Measurements from ENCODE around the gene FTO.

FTO gene

GRCh38 chr16:53672461-53672860 lies 31.5 kb upstream of the FTO start:
- Histone ChIP-seq H3F3A (ENCODE audit: insufficient read depth) (no peaks in the 10 kb centered on the region), H3K27ac (ENCODE audit: low read depth, low read length) (no peak overlapping the region), H2AFZ (ENCODE audit: low read depth, low read length, severe bottlenecking) (no peak overlapping the region), H3K9me2 (replicated peaks; ENCODE audit: insufficient read depth, low read length) (no peaks in the 10 kb centered on the region), H3K36me3 (ENCODE audit: low read length) (no peaks in the 10 kb centered on the region), H3K27me3 (ENCODE audit: low read length) (no peaks in the 10 kb centered on the region), H3K79me2 (ENCODE audit: insufficient read depth, low read length) (no peaks in the 10 kb centered on the region), H4K20me1 (ENCODE audit: low read depth, low read length) (no peaks in the 10 kb centered on the region), H3K9me3 (ENCODE audit: insufficient read depth, low read length) (no peaks in the 10 kb centered on the region), H3K9ac (ENCODE audit: low read length) (no peak overlapping the region), H3K4me2 (ENCODE audit: low read depth, low read length, poor library complexity, severe bottlenecking) (no peak overlapping the region), H3K4me3 (ENCODE audit: insufficient read depth, low read length, poor library complexity, severe bottlenecking) (no peak overlapping the region)
- no peak for TF ChIP-seq EZH2phosphoT487 (conservative IDR thresholded peaks at IDR 0.05; ENCODE audit: low read length)

GRCh38 chr16:53673189-53673588 lies 30.8 kb upstream of the FTO start:
- Histone ChIP-seq H3K27me3 (ENCODE audit: low read length) (no peaks in the 10 kb centered on the region), H3K4me2 (ENCODE audit: low read depth, low read length, poor library complexity, severe bottlenecking) (no peak overlapping the region), H3K9ac (ENCODE audit: low read length) (no peak overlapping the region), H3K36me3 (ENCODE audit: low read length) (no peaks in the 10 kb centered on the region), H3K4me3 (ENCODE audit: insufficient read depth, low read length, poor library complexity, severe bottlenecking) (no peak overlapping the region), H3K9me3 (ENCODE audit: insufficient read depth, low read length) (no peaks in the 10 kb centered on the region), H3F3A (ENCODE audit: insufficient read depth) (no peaks in the 10 kb centered on the region), H3K27ac (ENCODE audit: low read depth, low read length) (no peak overlapping the region), H3K79me2 (ENCODE audit: insufficient read depth, low read length) (no peaks in the 10 kb centered on the region), H4K20me1 (ENCODE audit: low read depth, low read length) (no peaks in the 10 kb centered on the region), H3K9me2 (replicated peaks; ENCODE audit: insufficient read depth, low read length) (no peaks in the 10 kb centered on the region), H2AFZ (ENCODE audit: low read depth, low read length, severe bottlenecking) (no peak overlapping the region)
- TF ChIP-seq EZH2phosphoT487 (conservative IDR thresholded peaks at IDR 0.05; ENCODE audit: low read length) (no peak), CTCF (IDR thresholded peaks at IDR 0.05; ENCODE audit: insufficient read depth, low read length, poor library complexity, severe bottlenecking) (no peak)

- TF ChIP-seq CTCF (IDR thresholded peaks at IDR 0.05; ENCODE audit: insufficient read depth, low read length, poor library complexity, severe bottlenecking) (no peak), EZH2phosphoT487 (conservative IDR thresholded peaks at IDR 0.05; ENCODE audit: low read length) (no peak)
- H3K27me3 ChIP-seq (ENCODE audit: low read length), result no peaks in the 10 kb centered on the region
- no peak overlapping the region for H3K9ac ChIP-seq (ENCODE audit: low read length)
- H3K4me2 ChIP-seq (ENCODE audit: low read depth, low read length, poor library complexity, severe bottlenecking), result no peak overlapping the region
- no peak overlapping the region for H3K27ac ChIP-seq (ENCODE audit: low read depth, low read length)
- no peak overlapping the region for H3K4me3 ChIP-seq (ENCODE audit: insufficient read depth, low read length, poor library complexity, severe bottlenecking)
- no peak overlapping the region for H2AFZ ChIP-seq (ENCODE audit: low read depth, low read length, severe bottlenecking)
- H3K79me2 ChIP-seq (ENCODE audit: insufficient read depth, low read length), result no peaks in the 10 kb centered on the region
- H3K9me3 ChIP-seq (ENCODE audit: insufficient read depth, low read length), result no peaks in the 10 kb centered on the region
- H3K9me2 ChIP-seq (replicated peaks; ENCODE audit: insufficient read depth, low read length), result no peaks in the 10 kb centered on the region
- no peaks in the 10 kb centered on the region for H3K36me3 ChIP-seq (ENCODE audit: low read length)
- H3F3A ChIP-seq (ENCODE audit: insufficient read depth), result no peaks in the 10 kb centered on the region
- no peaks in the 10 kb centered on the region for H4K20me1 ChIP-seq (ENCODE audit: low read depth, low read length)
These were observed 25.8 kb upstream of the FTO start for GRCh38 chr16:53678155-53678554.

- H3K9ac ChIP-seq (ENCODE audit: low read length), result no peak overlapping the region
- H3K9me3 ChIP-seq (ENCODE audit: insufficient read depth, low read length), result no peaks in the 10 kb centered on the region
- no peak overlapping the region for H3K4me3 ChIP-seq (ENCODE audit: insufficient read depth, low read length, poor library complexity, severe bottlenecking)
- no peak overlapping the region for H3K27ac ChIP-seq (ENCODE audit: low read depth, low read length)
- H3K4me2 ChIP-seq (ENCODE audit: low read depth, low read length, poor library complexity, severe bottlenecking), result no peak overlapping the region
- H2AFZ ChIP-seq (ENCODE audit: low read depth, low read length, severe bottlenecking), result no peak overlapping the region
- no peaks in the 10 kb centered on the region for H4K20me1 ChIP-seq (ENCODE audit: low read depth, low read length)
- TF ChIP-seq CTCF (IDR thresholded peaks at IDR 0.05; ENCODE audit: insufficient read depth, low read length, poor library complexity, severe bottlenecking) (no peak), EZH2phosphoT487 (conservative IDR thresholded peaks at IDR 0.05; ENCODE audit: low read length) (no peak)
- no peaks in the 10 kb centered on the region for H3K79me2 ChIP-seq (ENCODE audit: insufficient read depth, low read length)
- no peaks in the 10 kb centered on the region for H3K9me2 ChIP-seq (replicated peaks; ENCODE audit: insufficient read depth, low read length)
- H3K36me3 ChIP-seq (ENCODE audit: low read length), result no peaks in the 10 kb centered on the region
- no peaks in the 10 kb centered on the region for H3F3A ChIP-seq (ENCODE audit: insufficient read depth)
- H3K27me3 ChIP-seq (ENCODE audit: low read length), result no peaks in the 10 kb centered on the region
These were observed 25.1 kb upstream of the FTO start for GRCh38 chr16:53678756-53679343.
